Fibroblast of mammary gland (primary cell): ENCODE measurements around the gene FCGR3A.

Experiments
- DNase-seq: peaks from one replicate; pipeline ENCODE4 v3.0.0-alpha.2; 2010; ENCODE audit warnings: low read depth
- H3K4me3 ChIP-seq: 2 replicates; pipeline ENCODE4 v1.5.1; 2011; ENCODE audit warnings: low read depth, mild to moderate bottlenecking, low read length, moderate library complexity; ENCODE audit not compliant: control insufficient read depth
- CTCF ChIP-seq: conservative IDR thresholded peaks from 2 replicates; pipeline ENCODE4 v1.5.1; 2011; ENCODE audit warnings: low read depth, low read length, inconsistent platforms; ENCODE audit not compliant: control insufficient read depth, insufficient read depth

The FCGR3A gene

GRCh38 chr1:161506336-161507223 lies 43.0 kb downstream of the FCGR3A start:
- DNase-seq = peak; percentile 70
- H3K4me3 ChIP-seq = no peak overlapping the region
- no peak for TF ChIP-seq CTCF

GRCh38 chr1:161505686-161506085 lies 43.9 kb downstream of the FCGR3A start:
- no peak overlapping the region for H3K4me3 ChIP-seq
- no peak for DNase-seq
- TF ChIP-seq CTCF = no peak

- TF ChIP-seq CTCF = no peak
- no peak overlapping the region for H3K4me3 ChIP-seq
- no peak for DNase-seq
Observed at GRCh38 chr1:161503394-161503748, 46.2 kb downstream of the FCGR3A start.

- DNase-seq = peak; percentile 58
- no peak overlapping the region for H3K4me3 ChIP-seq
- TF ChIP-seq CTCF = no peak
Observed at GRCh38 chr1:161502641-161503393, 46.8 kb downstream of the FCGR3A start.

- no peak overlapping the region for H3K4me3 ChIP-seq
- DNase-seq = no peak
- no peak for TF ChIP-seq CTCF
Observed at GRCh38 chr1:161502181-161502580, 47.4 kb downstream of the FCGR3A start.

GRCh38 chr1:161501234-161501633 lies 48.4 kb downstream of the FCGR3A start:
- no peak for TF ChIP-seq CTCF
- no peak for DNase-seq
- no peak overlapping the region for H3K4me3 ChIP-seq
